ENCODE results near the gene NAALADL2. TPM values are rescaled to one million over a fixed set of nuclear protein-coding genes. Genes with fewer than 3 reads are reported as not detected.

NAALADL2 gene
- total RNA-seq, 1 donor from 2014 or later = 1.1 TPM

GRCh38 chr3:175601521-175601920, 742.4 kb downstream of the NAALADL2 start:
- DNase-seq (ENCODE audit: low read depth) = peak; percentile 21
- no peak for FAIRE-seq
- Histone ChIP-seq H3K27me3 (ENCODE audit: control insufficient read depth, insufficient read depth, low read length) (no peaks in the 10 kb centered on the region), H3K36me3 (ENCODE audit: control insufficient read depth, insufficient read depth, low read length) (no peaks in the 10 kb centered on the region), H3K4me3 (ENCODE audit: low read depth, low read length) (no peak overlapping the region)
- TF ChIP-seq CTCF (IDR thresholded peaks at IDR 0.05; ENCODE audit: insufficient read depth, low read length, severe bottlenecking) = no peak

GRCh38 chr3:175605851-175606250, 746.7 kb downstream of the NAALADL2 start:
- Histone ChIP-seq H3K36me3 (ENCODE audit: control insufficient read depth, insufficient read depth, low read length) (no peaks in the 10 kb centered on the region), H3K4me3 (ENCODE audit: low read depth, low read length) (no peak overlapping the region), H3K27me3 (ENCODE audit: control insufficient read depth, insufficient read depth, low read length) (no peaks in the 10 kb centered on the region)
- FAIRE-seq (no peak), DNase-seq (ENCODE audit: low read depth) (no peak)
- TF ChIP-seq CTCF (IDR thresholded peaks at IDR 0.05; ENCODE audit: insufficient read depth, low read length, severe bottlenecking) = no peak

- DNase-seq (ENCODE audit: low read depth) (peak; percentile 57), FAIRE-seq (no peak)
- Histone ChIP-seq H3K36me3 (ENCODE audit: control insufficient read depth, insufficient read depth, low read length) (no peaks in the 10 kb centered on the region), H3K27me3 (ENCODE audit: control insufficient read depth, insufficient read depth, low read length) (no peaks in the 10 kb centered on the region), H3K4me3 (ENCODE audit: low read depth, low read length) (no peak overlapping the region)
- no peak for TF ChIP-seq CTCF (IDR thresholded peaks at IDR 0.05; ENCODE audit: insufficient read depth, low read length, severe bottlenecking)
These were observed 747.6 kb downstream of the NAALADL2 start for GRCh38 chr3:175606650-175607318.

- no peak overlapping the region for H3K4me3 ChIP-seq (ENCODE audit: low read depth, low read length)
- DNase-seq (ENCODE audit: low read depth) (no peak), FAIRE-seq (no peak)
- TF ChIP-seq CTCF (IDR thresholded peaks at IDR 0.05; ENCODE audit: insufficient read depth, low read length, severe bottlenecking) = no peak
- H3K27me3 ChIP-seq (ENCODE audit: control insufficient read depth, insufficient read depth, low read length) = no peaks in the 10 kb centered on the region
- H3K36me3 ChIP-seq (ENCODE audit: control insufficient read depth, insufficient read depth, low read length) = no peaks in the 10 kb centered on the region
These were observed 749.2 kb downstream of the NAALADL2 start for GRCh38 chr3:175608356-175608755.

- Histone ChIP-seq H3K27me3 (ENCODE audit: control insufficient read depth, insufficient read depth, low read length) (no peaks in the 10 kb centered on the region), H3K36me3 (ENCODE audit: control insufficient read depth, insufficient read depth, low read length) (no peaks in the 10 kb centered on the region), H3K4me3 (ENCODE audit: low read depth, low read length) (no peak overlapping the region)
- FAIRE-seq (no peak), DNase-seq (ENCODE audit: low read depth) (no peak)
- no peak for TF ChIP-seq CTCF (IDR thresholded peaks at IDR 0.05; ENCODE audit: insufficient read depth, low read length, severe bottlenecking)
These were observed 749.8 kb downstream of the NAALADL2 start for GRCh38 chr3:175608911-175609310.

Measured in bronchial epithelial cell (primary cell).